Measurements from ENCODE around the gene SLMAP. TPM values are rescaled to one million over a fixed set of nuclear protein-coding genes. Genes with fewer than 3 reads are reported as not detected.

Gene SLMAP
- polyA plus RNA-seq, 2 of the 4 experiments (the other 2 are of a cell fraction), result 15.2 to 33.1 TPM

DNA sequence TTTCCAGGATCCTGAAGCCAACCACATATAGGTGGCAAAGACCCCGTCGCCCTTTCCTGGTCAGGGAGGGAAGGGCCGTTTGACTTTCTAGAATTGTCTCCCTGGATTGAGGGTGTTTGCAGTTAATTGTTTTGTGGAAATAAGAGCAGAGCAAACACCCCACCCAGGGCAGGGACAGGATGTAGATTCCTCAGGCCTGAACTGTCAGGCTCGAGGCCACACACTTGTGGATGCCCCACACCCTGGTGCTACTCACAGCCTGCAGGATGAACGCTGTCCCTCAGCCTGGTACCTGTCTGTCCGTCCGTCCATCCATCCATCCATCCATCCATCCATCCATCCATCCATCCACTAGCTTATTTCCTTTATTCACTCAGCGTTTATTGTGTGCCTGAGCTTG lies 222.2 kb downstream of the SLMAP start:
- peaks cover 79% of the 10 kb centered on the region for H3K4me1 ChIP-seq
- CTCF ChIA-PET, result interaction anchor here (1.0 to 1.2 kb wide), 2 partner anchors 15 to 16 kb away, joined by 3 read pairs; no protein-coding TSS in a partner anchor
- DNase-seq (ENCODE audit: low read depth in 1 of 2, low spot score in 1 of 2) (peak in 1 of 2 experiments; percentile 78), FAIRE-seq (no peak), ATAC-seq (peak; percentile 32 to 61; a peak in 4 of 6 replicates)
- no peak overlapping the region for H3K4me3 ChIP-seq
- H3K4me2 ChIP-seq, result peak overlapping the region; percentile 82
- no peaks in the 10 kb centered on the region for H3K9me3 ChIP-seq
- TF ChIP-seq, protein P1, sequence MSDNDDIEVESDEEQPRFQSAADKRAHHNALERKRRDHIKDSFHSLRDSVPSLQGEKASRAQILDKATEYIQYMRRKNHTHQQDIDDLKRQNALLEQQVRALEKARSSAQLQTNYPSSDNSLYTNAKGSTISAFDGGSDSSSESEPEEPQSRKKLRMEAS (IDR thresholded peaks at IDR 0.05), result 0 out of 2 replicates have a peak, but pooled peaks have one; percentile 17
- TF ChIP-seq GATA3 (IDR thresholded peaks at IDR 0.05; ENCODE audit: borderline replicate concordance), result 0 out of 2 replicates have a peak, but pooled peaks have one; percentile 22
- no peak for TF ChIP-seq EP300 (IDR thresholded peaks at IDR 0.05)
- TF ChIP-seq RAD21 (conservative IDR thresholded peaks at IDR 0.05 in 1 of 2, IDR thresholded peaks at IDR 0.05 in 1 of 2), result 0 out of 5 replicates have a peak, but pooled peaks of 1 of the 2 experiments have one; percentile 7
- 4% methylated on average over 8 of the region's 8 CpGs for WGBS (ENCODE audit: missing lambda C conversion rate)
- POLR2A ChIA-PET, result interaction anchor here (0.6 to 0.9 kb wide), 2 partner anchors 9 to 68 kb away, joined by 4 read pairs; no protein-coding TSS in a partner anchor
- peak overlapping the region; percentile 92 to 98 for H3K27ac ChIP-seq

Other genes with a start within 250 kb of the SLMAP start
- 0.09 and 0.20 TPM in 2 replicates for gene DNAH12, start 212.0 kb upstream of the SLMAP start, polyA plus RNA-seq (2011; rRNA removed)
- 0.05 to 0.13 TPM (median 0.05 TPM) in 3 replicates for gene DNAH12, start 212.0 kb upstream of the SLMAP start, polyA plus RNA-seq (2017; fragmentation: RNase III; extraction: RNeasy Plus Mini Kit Qiagen cat#74134 plus additional on column Dnase treatment)
- gene PDE12, start 200.0 kb upstream of the SLMAP start, polyA plus RNA-seq (2011; rRNA removed), result 12.9 and 14.4 TPM in 2 replicates
- gene PDE12, start 200.0 kb upstream of the SLMAP start, polyA plus RNA-seq (2017; fragmentation: RNase III; extraction: RNeasy Plus Mini Kit Qiagen cat#74134 plus additional on column Dnase treatment), result 12.6 to 12.9 TPM (median 12.7 TPM) in 3 replicates
- gene ARF4, start 159.0 kb upstream of the SLMAP start, polyA plus RNA-seq (2011; rRNA removed), result 222 and 262 TPM in 2 replicates
- 129 to 136 TPM (median 133 TPM) in 3 replicates for gene ARF4, start 159.0 kb upstream of the SLMAP start, polyA plus RNA-seq (2017; fragmentation: RNase III; extraction: RNeasy Plus Mini Kit Qiagen cat#74134 plus additional on column Dnase treatment)
- gene DENND6A, start 63.2 kb upstream of the SLMAP start, polyA plus RNA-seq (2011; rRNA removed), result 15.8 and 18.1 TPM in 2 replicates
- gene DENND6A, start 63.2 kb upstream of the SLMAP start, polyA plus RNA-seq (2017; fragmentation: RNase III; extraction: RNeasy Plus Mini Kit Qiagen cat#74134 plus additional on column Dnase treatment), result 5.4 to 6.7 TPM (median 5.9 TPM) in 3 replicates